CD4-positive, alpha-beta T cell treated with Interleukin-1 beta for 1 hour (primary cell): ENCODE data around the gene CABCOCO1.

Experiments
- DNase-seq, 2 donors: peaks; one replicate each; pipeline ENCODE4 v3.0.0-alpha.2; 2020 to 2022

The CABCOCO1 gene

DNA sequence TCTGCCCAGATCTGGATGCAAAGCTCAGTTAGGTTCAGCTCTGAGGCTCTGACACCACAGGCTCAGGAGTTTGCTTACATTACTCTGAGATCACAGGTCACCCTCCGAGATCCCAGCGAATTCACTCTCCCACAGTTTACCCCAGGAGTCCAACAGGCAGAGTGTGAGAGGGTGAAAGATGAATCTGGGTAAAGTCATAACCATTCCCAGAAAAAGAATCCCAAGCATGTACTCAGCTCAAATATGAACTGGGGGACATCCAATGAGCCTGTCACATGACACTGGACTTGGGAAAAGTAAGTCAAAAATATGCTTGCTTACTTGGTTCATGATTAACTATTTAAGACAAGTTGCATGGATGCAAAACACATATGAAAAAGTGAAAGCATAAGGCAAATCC lies 128.5 kb downstream of the CABCOCO1 start:
- DNase-seq: no peak

DNA sequence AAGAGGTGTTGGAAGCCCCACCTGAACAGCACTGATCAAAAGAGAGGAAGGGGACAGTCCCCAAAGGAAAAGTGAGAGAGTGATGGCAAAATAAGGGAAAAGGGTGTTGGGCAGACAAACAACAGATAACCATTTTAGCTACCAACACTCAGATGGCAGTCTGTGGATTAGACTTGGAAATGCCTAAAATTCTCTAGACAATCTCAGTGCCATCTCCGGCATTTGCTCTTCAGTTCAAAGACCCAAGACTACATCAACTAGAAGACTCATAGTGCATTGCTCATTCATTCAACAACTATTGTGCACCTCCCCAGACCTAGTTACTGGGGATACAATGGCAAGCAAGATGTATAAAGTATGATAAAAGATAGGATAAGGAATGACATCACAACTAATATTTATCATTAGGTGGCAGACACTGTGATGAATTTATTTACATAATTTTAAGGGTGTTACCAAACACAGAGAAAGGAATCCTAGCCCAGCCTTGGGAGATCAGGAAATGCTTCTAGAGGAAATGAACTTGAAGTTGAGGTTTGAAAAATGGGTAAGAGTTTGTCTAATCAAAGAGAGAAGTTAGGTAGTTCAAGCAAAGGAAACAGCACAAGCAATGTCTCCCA lies 129.5 kb downstream of the CABCOCO1 start:
- no peak for DNase-seq

DNA sequence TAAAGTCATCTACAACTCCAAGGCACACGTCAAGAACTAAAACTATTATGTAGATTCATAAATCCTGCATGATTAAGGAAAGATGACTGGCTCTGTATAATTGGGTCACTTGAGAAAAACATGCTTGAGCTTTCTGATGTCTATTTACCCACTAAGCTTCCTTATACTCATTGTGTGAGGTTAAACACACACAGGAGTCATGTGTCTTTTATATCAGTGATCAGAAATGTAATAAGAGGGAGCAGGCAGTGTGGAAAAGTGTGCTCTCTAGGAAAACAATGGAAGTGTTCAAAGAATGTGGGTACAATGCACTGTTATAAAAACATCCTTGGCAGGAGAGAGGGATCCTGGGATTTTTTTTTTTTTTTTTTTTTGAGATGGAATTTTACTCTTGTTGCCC lies 130.2 kb downstream of the CABCOCO1 start:
- no peak for DNase-seq

DNA sequence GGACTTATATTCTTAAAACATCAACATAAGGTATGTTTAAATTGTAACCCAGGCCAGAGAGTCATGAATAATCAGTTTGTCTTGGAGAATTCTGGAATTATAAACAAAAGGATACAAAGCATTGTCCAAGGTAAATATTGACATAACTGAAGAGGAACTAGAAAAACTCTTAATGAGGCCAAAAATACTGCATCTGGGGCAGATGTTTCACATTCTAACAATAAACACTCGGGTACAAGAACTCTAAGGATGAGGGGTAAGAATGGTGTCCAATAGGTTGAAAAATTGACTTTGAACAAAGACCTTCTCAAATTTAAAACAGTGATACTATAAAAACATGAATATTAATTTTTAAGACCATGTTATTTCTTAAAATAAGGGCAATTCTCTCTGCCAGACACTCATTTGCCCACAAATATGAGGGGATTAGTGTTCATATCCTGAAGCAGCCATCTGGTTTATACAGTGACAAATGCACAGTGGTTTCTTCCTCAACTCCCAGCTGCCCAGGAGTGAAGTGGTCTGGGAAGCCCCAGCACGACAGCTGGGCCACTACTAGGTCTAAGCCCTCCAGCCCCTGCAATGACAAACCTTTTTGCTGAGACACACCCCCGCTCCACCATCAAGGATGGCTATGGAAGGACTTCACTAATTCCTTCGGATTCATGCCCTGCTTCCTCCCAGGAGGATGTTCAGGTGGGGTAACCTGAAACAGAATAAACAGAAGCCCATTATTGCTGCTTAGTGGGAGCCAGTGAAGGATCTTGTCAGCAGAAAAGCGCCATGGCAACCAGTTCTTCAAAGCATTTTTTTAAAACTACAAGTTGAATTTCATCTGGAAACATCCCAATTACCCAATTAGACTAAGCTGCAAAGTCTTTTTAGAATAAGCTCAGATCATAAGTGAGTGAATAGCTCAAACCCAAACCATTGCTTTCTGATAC lies 131.3 kb downstream of the CABCOCO1 start:
- DNase-seq: no peak

DNA sequence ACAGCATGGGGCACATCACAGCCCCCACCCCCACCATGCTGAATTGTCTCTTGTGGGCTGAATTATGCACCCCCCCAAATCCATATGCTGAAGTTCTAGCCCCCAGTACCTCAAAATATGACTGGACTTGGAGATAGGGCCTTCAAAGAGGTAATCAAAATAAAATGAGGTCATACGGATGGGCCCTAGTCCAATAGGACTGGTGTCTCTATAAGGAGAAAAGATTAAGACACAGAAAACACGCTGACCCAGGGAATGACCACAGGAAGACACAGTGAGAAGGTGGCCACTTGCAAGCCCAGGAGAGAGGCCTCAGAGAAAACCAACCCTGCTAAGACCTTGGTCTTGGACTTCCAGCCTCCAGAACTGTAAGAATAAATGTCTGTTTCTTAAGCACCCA lies 132.4 kb downstream of the CABCOCO1 start:
- DNase-seq: no peak

DNA sequence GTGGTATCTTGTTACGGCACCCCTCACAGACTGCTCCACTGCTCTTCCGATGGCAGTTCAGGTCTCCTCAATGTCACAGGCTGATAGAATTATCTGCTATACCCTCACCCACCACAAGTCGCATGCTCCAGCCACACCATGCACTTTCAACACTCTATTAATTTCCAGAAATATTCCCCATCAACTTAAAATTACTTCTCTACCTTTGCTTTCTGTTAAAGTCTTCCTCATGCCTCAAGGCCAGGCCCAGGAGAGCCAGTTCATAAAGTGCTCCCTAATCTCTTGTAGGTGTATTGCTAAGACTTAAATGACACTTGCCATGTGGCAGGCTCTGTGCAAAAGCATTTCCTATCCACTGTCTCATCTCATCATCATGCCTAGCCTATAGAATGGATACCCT lies 132.8 kb downstream of the CABCOCO1 start:
- no peak for DNase-seq

DNA sequence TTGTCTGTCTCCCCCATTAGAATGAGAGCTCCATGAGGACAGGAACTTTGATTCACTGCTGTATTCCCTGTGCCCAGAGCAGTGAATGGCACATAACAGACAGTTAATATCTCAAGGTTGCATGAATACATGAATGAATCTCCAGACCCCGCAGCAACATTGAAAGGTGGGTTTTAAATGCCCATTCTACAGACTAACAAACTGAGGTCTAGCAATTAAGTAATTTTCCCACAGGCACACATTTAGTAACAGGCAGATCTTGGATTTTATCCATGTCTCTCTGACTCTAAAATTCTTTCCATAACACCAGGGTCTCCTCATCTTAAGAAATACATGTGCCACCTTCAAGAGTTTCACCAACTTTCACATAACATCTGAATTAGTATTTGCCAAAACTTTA lies 134.1 kb downstream of the CABCOCO1 start:
- DNase-seq: no peak

DNA sequence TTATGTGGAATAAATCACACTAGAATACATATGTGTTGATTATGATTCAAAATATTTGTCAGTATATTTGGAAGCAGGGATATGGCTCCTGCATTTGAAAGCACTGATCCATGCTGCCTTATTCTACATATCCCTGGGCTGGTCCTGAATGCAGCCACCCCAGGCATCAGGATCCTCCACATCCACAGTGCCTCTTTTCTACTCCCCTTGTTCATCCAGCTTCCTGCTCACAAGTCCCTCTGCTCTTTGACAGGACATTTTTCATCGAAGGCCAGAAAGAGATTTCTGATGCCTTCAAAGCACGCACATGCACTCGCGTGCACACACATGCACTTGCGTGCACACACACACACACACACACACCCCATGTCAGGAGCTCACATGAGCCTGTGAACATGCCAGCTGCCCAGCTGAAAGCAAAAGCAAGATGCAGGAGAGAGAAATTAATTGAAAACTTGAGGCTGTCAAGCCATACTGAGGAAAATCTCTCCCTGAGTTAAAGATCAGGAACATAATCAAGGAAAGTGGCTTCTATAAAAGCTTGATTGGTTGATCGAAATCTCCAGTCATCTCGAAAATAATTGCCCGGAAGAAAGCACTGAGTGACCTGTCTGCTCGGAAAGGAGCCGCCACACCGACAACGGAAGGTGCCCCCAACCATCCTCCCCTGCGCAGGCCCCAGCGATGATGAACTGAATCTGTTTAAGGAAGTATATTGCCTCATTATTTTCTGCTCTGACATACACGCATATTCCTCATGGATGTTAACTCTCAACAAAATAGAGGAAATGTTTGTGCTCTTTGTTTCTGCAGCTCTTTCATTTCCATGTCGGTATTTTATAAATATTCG lies 134.8 kb downstream of the CABCOCO1 start:
- no peak for DNase-seq

DNA sequence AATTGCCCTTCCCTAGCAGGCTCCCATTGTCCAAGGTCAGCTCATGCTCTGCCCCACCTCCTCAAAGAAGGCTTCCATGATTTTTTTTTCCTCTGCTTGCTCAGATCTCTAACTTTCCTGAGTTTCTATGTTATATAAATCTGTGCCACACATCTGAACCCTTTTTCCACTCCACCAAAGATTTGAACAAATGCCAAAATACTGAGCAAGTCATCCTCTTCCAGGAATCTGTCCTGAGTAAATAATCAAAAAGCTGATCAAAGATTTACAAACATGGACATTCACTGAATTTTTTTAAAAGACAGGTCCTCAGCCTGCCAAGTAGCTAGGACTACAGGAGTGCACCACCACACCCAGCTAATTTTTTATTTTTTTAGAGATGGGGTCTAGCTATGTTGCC lies 136.0 kb downstream of the CABCOCO1 start:
- no peak for DNase-seq

DNA sequence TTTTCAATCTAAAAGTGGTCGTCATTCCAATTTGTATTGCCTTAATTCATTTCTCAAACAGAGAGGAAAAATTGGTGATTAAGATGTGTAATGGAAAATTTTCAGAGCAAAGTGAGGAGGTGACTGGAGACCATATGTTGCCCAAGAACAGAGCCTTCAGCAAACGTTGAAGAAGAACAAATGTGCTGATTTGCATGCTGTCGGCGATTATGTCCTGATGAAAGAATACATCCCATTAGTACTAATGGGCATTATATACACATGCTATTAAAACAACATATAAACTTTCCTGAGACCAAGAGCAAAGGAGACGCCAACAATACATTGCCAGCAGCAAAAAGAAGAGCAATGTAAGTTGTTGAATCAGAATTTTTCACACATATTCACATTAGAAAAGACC lies 138.8 kb downstream of the CABCOCO1 start:
- DNase-seq: no peak

DNA sequence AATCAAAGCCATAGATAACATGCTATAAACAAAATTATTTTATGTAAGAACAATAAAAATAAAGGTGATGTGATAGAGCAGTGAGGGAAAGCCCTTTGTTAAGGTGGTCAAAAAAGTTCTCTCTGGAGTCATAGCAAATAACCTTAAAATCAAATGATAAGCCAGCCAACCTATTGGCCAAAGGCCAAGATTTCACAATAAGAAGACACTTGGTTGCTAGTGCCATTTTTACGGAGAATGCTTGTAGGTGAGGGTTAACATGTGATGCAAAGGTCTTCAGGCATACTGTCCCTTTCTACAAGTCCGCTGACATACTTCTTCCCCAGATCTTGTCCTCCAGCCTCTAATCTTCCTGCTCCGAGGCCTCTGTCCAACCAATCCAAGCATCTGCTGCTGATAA lies 140.5 kb downstream of the CABCOCO1 start:
- DNase-seq: no peak

DNA sequence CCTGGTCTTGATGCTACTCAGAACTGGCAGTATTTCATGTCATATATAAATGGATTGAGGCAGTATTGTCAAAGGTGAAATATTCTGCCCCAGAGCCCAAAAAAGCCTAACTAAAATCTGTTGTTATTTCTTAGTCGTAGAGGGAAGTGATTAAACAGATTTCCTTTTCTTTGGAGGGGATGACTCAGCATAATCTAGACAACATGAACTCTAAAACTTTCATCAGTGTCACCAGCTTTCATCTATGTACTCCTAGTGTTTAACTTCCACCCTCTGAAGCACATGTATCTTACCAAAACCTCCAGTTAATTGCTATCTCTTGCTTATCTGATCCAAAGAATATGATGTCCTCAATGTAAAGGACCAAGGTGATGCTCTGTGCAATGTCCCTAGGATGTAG lies 141.7 kb downstream of the CABCOCO1 start:
- no peak for DNase-seq

DNA sequence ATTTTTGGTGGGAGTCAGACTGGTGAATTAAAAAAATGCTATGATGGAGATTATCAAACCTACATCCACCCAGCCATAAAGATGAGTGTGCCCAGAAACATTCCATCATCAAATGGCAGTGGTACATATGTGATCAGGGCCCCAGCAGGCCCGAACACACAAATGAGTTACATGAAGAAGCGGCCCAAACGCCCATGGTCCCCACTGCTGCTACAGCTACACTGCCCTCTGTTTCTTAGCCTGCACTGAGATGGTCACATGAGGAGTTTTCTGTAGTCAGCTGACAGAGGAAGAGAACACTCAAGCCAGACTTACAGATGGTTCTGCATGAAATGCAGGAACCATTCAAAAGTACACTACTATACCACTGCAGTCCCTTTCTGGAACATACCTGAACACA lies 142.4 kb downstream of the CABCOCO1 start:
- DNase-seq: no peak

DNA sequence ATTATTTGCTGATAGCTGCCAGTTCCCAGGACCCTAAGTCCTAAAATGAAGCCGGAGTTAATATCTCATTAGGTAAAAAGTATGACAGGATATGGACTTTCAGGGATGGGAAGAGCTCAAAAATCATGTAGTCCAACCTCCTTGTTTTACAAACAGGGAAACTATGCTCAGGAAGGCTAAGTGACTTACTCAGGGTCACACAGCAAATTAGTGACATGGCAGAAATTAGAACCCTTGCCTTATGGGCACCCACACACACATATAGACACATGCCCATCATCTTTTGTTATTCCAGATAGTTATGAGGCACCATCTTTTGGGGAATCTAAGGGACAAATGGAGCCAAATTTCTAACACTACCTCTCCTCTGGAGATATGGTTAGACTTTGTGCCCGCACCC lies 147.5 kb downstream of the CABCOCO1 start:
- DNase-seq: no peak

DNA sequence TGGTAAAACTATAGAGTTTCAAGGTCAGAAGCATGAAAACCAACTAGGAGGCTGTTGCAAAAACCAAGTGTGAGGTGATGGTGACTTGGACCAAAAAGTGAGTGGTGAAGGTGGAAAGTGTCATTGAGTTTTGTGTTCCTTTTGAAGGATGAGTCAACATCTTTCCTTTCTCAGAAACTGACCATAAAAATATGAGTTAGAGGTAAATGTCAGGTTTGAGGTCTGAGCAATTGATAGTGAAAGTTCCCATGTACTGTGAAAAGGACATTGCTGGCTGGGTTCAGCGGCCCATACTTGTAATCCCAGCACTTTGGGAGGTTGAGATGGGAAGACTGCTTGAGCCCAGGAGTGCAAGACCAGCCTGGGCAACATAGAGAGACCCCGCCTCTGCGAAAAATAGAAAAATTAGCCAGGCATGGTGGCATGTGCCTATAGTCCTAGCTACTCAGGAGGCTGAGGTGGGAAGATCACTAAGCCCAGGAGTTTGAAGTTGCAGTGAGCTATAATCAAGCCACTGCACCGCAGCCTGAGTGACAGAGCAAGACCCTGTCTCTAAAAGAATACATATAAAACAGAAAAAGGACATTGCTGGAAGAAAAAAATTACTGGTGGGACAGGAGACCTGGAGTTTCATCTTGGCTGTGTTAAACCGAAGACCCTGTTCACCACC lies 149.5 kb downstream of the CABCOCO1 start:
- no peak for DNase-seq

DNA sequence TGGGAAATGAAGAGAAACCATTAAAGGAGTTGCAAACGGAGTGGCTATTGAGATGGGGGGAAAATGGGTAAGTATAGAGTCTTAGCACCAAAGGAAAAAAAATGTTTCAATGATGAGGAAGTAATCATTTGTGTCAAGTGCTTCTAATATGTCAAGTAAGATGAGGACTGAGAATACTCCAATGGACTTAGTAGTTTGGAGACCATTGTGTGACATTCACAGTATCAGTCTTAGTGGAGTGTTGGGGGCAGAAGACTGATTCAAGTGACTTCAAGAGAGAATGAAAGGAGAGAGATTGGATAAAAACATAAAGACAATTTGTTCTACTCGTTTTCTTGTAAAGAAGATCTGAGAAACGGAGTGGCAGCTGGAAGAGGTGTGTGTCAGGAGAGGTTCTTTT lies 150.2 kb downstream of the CABCOCO1 start:
- DNase-seq: no peak

DNA sequence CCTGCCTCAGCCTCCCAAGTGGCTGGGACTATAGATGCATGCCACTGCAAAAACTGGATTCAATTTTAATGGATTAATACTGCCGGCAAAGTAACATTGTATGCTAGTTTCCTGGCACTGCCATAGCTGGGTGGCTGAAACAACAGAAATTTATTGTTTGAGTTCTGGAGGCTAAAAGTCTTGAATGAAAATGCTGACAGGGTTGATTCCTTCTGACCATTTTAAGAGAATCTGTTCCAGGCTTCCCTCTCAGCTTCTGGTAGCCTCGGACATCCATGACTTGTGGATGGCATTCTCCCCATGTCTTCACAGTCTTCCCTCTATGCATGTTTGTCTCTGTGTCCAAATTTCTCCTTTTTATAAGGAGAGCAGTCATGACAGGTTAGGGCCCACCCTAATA lies 151.4 kb downstream of the CABCOCO1 start:
- DNase-seq: no peak

DNA sequence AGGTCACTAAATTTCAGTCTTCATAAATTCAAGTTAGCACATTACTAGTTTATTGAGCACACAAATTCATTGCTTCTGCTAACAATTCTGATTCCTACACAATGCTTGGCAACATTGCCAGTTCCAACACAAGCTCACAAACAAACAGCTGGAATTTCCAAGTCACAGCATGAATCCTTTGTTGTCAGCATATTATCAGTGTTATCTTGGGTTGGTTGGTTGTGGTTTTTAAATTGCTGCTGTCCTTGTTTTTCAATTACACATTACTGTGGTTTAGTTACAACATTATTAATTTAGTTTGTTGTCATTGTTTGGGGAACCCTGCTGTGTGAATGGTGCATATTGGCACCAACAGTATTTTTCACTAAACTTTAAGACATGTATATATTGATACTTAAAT lies 152.8 kb downstream of the CABCOCO1 start:
- DNase-seq: no peak
